ENCODE results near the gene MYOF. TPM values are rescaled to one million over a fixed set of nuclear protein-coding genes. Genes with fewer than 3 reads are reported as not detected.
A peak's percentile ranks its signal among the peaks of the same experiment; 100 is the strongest.

Gene MYOF
- polyA plus RNA-seq, 1 of the 3 experiments (the other 2 are of a cell fraction) = 103 TPM

DNA sequence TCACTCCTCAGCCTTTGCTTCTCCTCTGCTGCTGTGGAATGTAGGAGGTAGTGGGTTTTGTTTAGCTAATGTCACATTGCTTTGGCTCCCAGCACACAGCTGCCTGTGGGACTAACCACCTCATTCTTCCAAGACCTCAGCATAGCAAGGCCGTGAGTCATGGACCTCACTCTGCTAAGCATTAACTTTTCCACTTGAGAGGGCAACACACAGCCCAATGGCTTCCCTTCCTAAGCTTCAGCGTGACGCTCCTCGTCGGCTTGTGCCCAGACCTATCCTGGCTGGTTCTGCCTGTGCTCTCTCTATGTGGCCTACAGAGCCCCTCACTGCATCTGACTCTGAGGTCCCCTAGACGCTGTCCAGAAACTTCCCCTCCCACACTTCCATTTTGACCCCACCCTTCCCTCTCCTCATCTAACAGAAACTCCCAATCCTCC, 23.3 kb downstream of the MYOF start (continued):
- TF ChIP-seq RFX5 (IDR thresholded peaks at IDR 0.05; ENCODE audit: low read length) (no peak), SMC3 (IDR thresholded peaks at IDR 0.05; ENCODE audit: low read depth, low read length) (no peak), POLR2AphosphoS5 (IDR thresholded peaks at IDR 0.05; ENCODE audit: low read depth, low read length) (peak; percentile 75), JUND (IDR thresholded peaks at IDR 0.05) (peak; percentile 97), EP300 (IDR thresholded peaks at IDR 0.05; ENCODE audit: borderline replicate concordance in 1 of 2, low read depth in 1 of 2, low read length in 1 of 2) (peak; percentile 36 to 94; a peak in 3 of 4 replicates)
- TF ChIP-seq, protein P1, sequence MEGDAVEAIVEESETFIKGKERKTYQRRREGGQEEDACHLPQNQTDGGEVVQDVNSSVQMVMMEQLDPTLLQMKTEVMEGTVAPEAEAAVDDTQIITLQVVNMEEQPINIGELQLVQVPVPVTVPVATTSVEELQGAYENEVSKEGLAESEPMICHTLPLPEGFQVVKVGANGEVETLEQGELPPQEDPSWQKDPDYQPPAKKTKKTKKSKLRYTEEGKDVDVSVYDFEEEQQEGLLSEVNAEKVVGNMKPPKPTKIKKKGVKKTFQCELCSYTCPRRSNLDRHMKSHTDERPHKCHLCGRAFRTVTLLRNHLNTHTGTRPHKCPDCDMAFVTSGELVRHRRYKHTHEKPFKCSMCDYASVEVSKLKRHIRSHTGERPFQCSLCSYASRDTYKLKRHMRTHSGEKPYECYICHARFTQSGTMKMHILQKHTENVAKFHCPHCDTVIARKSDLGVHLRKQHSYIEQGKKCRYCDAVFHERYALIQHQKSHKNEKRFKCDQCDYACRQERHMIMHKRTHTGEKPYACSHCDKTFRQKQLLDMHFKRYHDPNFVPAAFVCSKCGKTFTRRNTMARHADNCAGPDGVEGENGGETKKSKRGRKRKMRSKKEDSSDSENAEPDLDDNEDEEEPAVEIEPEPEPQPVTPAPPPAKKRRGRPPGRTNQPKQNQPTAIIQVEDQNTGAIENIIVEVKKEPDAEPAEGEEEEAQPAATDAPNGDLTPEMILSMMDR (IDR thresholded peaks at IDR 0.05) = no peak
- TF ChIP-seq, protein P2, sequence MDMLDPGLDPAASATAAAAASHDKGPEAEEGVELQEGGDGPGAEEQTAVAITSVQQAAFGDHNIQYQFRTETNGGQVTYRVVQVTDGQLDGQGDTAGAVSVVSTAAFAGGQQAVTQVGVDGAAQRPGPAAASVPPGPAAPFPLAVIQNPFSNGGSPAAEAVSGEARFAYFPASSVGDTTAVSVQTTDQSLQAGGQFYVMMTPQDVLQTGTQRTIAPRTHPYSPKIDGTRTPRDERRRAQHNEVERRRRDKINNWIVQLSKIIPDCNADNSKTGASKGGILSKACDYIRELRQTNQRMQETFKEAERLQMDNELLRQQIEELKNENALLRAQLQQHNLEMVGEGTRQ (IDR thresholded peaks at IDR 0.05; ENCODE audit: borderline replicate concordance, low read depth, low read length) = no peak

DNA sequence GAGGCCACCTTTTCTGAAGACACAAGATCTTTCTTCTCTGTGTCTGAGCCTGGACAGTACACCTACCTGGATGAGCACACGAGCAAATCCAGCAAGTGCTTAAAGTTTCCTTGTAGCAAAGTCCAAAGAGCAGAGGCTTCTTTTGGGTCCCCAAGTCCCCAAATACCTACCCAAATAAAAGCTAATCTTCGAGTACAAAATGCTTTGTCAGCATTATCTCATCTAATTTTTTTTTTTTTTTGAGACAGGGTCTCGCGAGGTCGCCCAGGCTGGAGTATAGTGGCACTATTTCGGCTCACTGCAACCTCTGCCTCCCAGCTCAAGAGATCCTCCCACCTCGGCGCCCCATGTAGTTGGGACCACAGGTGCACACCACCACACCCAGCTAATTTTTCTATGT, 24.6 kb downstream of the MYOF start:
- POLR2A ChIA-PET = no interaction called here
- CTCF ChIA-PET = interaction anchor here (0.6 to 3.7 kb wide), 2 partner anchors 81 to 867 kb away, joined by 3 to 13 read pairs; no protein-coding TSS in a partner anchor
- Histone ChIP-seq H3K36me3 (replicated peaks in 1 of 2; ENCODE audit: control insufficient read depth in 1 of 2, insufficient read depth in 2 of 2, low read length in 1 of 2) (peaks cover 0 to 44% of the 10 kb centered on the region in 2 experiments), H3K9me3 (no peaks in the 10 kb centered on the region), H3K27ac (ENCODE audit: low read depth in 2 of 2, low read length in 1 of 2) (peak overlapping the region in 1 of 2 experiments; percentile 99; a peak in 3 of 4 replicates), H3K4me1 (ENCODE audit: control insufficient read depth in 1 of 2, insufficient read depth in 2 of 2, low read depth in 1 of 2, low read length in 1 of 2) (peaks cover 3 to 50% of the 10 kb centered on the region in 2 experiments; a peak in 3 of 4 replicates), H3K4me3 (ENCODE audit: low read depth in 2 of 2, low read length in 1 of 2) (no peak overlapping the region), H3K9ac (peak overlapping the region; percentile 69; the same call in 1 of the 2 replicates), H3K4me2 (0 out of 2 replicates have a peak overlapping the region, but pooled peaks have one; percentile 57), H3K79me2 (ENCODE audit: insufficient read depth) (peaks cover 90% of the 10 kb centered on the region), H3F3A (replicated peaks; ENCODE audit: insufficient read depth) (peaks cover 41% of the 10 kb centered on the region), H4K20me1 (ENCODE audit: insufficient read depth) (no peaks in the 10 kb centered on the region), H3K27me3 (ENCODE audit: insufficient read depth) (no peaks in the 10 kb centered on the region), H3K9me2 (no peaks in the 10 kb centered on the region), H2AFZ (ENCODE audit: low read depth) (no peak overlapping the region)
- DNase-seq = no peak
- no peak for TF ChIP-seq FOXM1 (IDR thresholded peaks at IDR 0.05; ENCODE audit: low read depth)
- TF ChIP-seq, protein P3, sequence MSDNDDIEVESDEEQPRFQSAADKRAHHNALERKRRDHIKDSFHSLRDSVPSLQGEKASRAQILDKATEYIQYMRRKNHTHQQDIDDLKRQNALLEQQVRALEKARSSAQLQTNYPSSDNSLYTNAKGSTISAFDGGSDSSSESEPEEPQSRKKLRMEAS (IDR thresholded peaks at IDR 0.05; ENCODE audit: low read depth) = no peak
- no peak for TF ChIP-seq GATA2 (CRISPR knock-in tag; IDR thresholded peaks at IDR 0.05)
- no peak for TF ChIP-seq NFIC (IDR thresholded peaks at IDR 0.05; ENCODE audit: borderline replicate concordance)
- TF ChIP-seq, protein P2 (IDR thresholded peaks at IDR 0.05; ENCODE audit: borderline replicate concordance, low read depth, low read length) = no peak
- TF ChIP-seq YY1 (IDR thresholded peaks at IDR 0.05; ENCODE audit: low read depth) = no peak
- TF ChIP-seq, protein P4, sequence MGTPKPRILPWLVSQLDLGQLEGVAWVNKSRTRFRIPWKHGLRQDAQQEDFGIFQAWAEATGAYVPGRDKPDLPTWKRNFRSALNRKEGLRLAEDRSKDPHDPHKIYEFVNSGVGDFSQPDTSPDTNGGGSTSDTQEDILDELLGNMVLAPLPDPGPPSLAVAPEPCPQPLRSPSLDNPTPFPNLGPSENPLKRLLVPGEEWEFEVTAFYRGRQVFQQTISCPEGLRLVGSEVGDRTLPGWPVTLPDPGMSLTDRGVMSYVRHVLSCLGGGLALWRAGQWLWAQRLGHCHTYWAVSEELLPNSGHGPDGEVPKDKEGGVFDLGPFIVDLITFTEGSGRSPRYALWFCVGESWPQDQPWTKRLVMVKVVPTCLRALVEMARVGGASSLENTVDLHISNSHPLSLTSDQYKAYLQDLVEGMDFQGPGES (IDR thresholded peaks at IDR 0.05; ENCODE audit: low read depth, low read length) = no peak
- WGBS (ENCODE audit: low lambda C conversion rate) = 93% methylated on average over 8 of the region's 8 CpGs

Data from SK-N-SH (cell line).